GM12864 (cell line): ENCODE measurements around the gene CDC42EP3.

Source experiments
- DNase-seq: peaks from one replicate; pipeline ENCODE4 v3.0.0-alpha.2; 2011; ENCODE audit warnings: low read depth
- H3K4me3 ChIP-seq: 2 replicates; pipeline ENCODE4 v1.5.1; 2011; ENCODE audit warnings: mild to moderate bottlenecking, low read depth, low read length, control low read depth
- TF ChIP-seq, protein P1 (sequence below): IDR thresholded peaks from 2 replicates; pipeline ENCODE4 v1.5.1; 2011; ENCODE audit warnings: low read depth, mild to moderate bottlenecking, moderate library complexity, low read length, control low read depth, inconsistent platforms; ENCODE audit errors: missing control alignments

Gene CDC42EP3, protein sequence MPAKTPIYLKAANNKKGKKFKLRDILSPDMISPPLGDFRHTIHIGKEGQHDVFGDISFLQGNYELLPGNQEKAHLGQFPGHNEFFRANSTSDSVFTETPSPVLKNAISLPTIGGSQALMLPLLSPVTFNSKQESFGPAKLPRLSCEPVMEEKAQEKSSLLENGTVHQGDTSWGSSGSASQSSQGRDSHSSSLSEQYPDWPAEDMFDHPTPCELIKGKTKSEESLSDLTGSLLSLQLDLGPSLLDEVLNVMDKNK

GRCh38 chr2:37671009-37671815 lies at the start of gene CDC42EP3:
Gene CDC42EP3, minus strand, starts transcription at chr2:37671642. Its CDS starts 25,055 bp downstream, at chr2:37646587.
- no peak for DNase-seq
- peak within 1 kb of the TSS; percentile 91 for H3K4me3 ChIP-seq
- TF ChIP-seq, protein P1, sequence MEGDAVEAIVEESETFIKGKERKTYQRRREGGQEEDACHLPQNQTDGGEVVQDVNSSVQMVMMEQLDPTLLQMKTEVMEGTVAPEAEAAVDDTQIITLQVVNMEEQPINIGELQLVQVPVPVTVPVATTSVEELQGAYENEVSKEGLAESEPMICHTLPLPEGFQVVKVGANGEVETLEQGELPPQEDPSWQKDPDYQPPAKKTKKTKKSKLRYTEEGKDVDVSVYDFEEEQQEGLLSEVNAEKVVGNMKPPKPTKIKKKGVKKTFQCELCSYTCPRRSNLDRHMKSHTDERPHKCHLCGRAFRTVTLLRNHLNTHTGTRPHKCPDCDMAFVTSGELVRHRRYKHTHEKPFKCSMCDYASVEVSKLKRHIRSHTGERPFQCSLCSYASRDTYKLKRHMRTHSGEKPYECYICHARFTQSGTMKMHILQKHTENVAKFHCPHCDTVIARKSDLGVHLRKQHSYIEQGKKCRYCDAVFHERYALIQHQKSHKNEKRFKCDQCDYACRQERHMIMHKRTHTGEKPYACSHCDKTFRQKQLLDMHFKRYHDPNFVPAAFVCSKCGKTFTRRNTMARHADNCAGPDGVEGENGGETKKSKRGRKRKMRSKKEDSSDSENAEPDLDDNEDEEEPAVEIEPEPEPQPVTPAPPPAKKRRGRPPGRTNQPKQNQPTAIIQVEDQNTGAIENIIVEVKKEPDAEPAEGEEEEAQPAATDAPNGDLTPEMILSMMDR: no peak

DNA sequence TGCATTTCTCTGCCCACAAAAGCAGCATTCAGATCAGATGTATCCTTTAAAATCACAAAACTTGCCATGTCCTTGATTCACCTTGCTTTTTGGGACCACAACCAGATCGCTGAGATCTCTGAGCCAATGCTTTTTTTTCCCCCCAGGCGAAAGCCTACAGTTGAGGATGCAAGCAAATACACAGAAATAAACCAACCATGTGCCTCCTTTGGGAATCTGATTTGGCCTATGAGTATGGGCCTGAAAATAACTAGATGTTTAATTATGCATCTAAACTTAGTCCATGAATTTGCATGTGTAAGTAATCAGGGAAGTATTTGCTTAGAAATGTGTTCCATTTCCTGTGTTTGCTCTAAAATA lies 49.7 kb upstream of the CDC42EP3 start:
- no peak overlapping the region for H3K4me3 ChIP-seq
- TF ChIP-seq, protein P1: no peak

DNA sequence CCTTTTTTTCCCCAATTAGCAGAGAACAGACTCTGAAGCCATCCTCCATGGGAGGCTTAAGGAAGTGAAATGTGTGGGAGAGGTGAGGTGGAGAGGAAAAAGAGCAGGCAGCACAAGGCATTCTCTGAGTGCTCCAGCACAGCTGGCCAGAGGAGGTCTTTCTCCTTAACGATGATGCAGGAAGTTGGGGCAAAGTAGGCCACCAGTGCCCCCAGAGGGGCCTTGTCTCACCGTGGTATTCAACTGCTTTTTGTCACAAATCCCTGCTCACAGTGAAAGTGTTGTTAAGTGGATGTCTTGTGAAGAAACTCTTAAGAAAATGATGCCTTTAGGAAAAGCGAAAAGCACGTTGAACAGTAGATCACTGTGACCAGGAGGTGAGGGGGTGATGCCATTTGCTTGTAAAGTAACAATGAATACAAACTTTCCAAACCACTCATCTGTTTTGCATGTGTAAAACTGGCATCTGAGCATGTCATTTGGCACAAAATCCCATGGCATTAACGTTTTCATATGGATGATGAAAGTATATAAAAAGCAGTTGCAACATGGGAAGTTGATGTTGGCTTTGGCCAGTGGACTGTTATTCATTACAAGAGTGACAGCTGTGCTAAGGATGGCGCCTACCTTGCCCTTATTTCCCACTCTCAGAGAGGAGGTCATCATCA lies 49.2 kb upstream of the CDC42EP3 start:
- DNase-seq: no peak
- TF ChIP-seq, protein P1: no peak
- H3K4me3 ChIP-seq: no peak overlapping the region

More for the DNA sequence above, 49.7 kb upstream of the CDC42EP3 start:
- DNase-seq: no peak

DNA sequence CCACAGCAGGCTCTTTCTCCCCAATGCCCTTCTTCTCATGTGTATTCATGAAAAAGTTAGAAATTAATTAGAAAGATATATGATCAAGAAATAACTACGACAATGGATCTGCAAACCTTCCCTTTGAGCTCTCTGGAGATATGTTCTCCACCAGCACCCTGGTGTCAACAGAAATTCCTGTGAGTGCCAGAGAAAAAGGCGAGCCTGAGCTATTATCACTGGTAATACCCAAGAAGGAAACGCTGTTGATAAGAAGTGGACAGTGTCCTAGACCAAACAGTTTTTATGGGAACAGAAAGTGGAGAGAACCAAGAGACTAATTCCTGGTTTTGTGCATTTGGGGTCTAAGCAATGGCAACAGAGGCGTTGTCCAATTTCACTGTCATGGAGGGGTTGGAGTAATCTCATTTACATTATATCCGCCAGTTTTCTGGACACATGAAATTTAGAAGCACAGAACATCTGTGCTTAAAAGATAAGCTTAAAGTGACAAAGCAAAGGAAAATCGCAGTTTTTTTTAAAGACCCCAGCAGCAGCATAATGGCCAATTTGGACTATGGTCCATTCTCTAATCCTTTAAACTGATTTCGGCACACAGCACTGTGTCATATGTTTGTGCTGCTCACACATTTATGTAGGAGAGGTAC lies 47.2 kb upstream of the CDC42EP3 start:
- TF ChIP-seq, protein P1: no peak
- no peak for DNase-seq
- H3K4me3 ChIP-seq: no peak overlapping the region

DNA sequence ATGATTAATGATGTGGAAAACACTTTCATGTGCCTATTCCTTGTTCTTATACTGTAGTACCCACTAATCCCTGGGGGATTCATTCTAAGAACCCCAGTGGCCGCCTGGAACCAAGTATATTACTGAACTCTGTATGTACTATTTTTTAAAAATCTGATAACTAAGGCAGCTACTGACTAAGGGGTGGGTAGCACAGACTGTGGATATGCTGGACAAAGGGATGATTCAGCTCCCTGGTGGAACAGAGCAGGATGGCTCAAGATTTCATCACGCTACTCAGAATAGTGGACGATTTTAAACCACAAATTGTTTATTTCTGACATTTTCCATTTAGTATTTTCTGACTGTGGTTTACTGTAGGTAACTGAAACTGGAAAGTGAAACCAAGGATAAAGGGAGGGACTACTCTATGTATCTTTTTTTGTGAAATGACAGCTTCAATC lies 41.8 kb upstream of the CDC42EP3 start:
- no peak overlapping the region for H3K4me3 ChIP-seq

DNA sequence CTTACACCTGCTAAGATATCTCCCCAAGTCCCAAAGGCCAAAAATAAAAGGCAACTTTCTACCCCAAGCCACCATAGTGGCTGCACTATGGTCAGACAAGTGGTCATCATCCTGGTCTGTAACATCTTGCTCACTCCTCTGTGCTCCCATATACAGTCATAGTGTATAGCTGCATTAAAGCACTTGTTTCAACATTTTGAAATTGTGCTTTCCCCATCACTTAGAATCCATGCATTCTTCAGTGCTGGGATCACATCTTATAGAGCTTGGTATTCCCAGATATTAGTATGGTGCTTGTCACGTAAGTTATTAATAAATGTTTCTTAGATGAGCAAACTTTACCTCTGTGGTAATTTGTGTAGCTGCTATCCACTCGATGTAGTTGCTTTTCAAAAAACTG lies 40.4 kb upstream of the CDC42EP3 start:
- DNase-seq: no peak
- no peak overlapping the region for H3K4me3 ChIP-seq
- TF ChIP-seq, protein P1: no peak

More for the DNA sequence above, 41.8 kb upstream of the CDC42EP3 start:
- TF ChIP-seq, protein P1: no peak
- DNase-seq: no peak
